Activated CD4-positive, CD25-positive, alpha-beta regulatory T cell treated with anti-CD3 and anti-CD28 coated beads, Interleukin-2, amount 50 U/mL, for 16 hours (primary cell): ENCODE measurements around the gene ADNP.

Experiments
- DNase-seq: peaks from one replicate; pipeline ENCODE4 v3.0.0-alpha.2; 2020; ENCODE audit warnings: low read depth, low spot score

The ADNP gene

GRCh38 chr20:50850721-50851286 lies 80.4 kb downstream of the ADNP start:
- no peak for DNase-seq

DNA sequence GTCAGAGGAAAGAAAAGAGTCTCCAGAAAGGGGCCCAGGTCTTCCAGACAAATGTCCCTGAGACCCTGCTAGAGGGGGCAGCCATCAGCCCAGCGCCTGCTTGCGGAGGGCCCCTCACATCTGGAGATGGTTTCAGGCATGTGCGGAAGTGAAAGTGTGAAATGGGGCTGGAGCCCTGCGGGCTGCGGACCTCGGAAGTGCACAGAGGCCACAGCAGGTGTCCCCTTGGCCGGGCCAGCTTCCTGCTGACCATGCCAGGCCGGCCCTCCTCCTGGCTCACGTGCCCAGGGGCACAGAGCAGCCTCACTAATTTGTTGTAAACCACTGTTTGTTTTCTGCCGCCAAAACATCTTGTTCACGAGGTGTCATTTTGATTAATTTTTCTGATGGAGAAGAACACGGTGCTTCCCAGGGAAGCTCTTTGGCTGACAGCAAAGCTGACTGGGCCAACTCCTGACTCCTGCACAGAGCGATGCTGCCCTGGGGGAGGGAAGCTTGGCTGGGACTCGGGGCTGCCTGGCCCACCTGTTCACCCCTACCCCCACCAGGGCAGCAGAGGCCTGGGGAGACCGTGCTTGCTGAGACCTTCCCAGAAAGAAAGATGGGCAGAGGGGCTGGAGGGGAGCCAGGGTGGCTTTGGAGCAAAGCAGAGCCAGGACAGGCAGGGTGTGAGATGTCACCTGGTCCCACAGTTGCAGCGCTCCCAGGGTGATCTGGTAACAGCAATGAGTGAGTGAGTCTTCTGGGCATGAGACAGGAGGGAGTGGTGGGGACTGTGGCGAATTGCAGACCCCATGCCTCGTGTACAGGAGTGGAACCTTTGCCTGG lies 82.2 kb downstream of the ADNP start:
- no peak for DNase-seq

DNA sequence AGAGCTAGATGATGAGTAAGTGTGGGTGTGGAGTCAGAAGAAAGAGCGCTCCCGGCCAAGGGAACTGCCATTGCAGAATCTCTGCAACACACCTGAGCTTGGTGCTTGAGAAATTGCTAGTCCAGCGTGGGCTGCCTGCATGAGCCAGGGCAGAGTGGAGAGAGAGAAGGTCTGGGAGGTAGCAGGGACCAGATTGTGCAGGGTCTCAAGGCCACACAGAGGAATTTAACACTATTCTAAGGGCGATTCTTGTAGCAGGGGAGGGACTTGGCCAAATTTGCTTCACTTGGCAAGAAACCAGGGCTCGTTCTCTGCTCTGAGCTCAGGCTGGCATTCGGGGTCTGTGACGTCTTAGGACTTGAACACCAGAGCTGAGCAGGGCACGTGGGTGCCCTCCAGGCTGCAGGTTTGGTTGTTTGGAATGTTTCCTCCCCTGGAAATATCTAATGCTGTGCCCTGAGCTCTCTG lies 82.9 kb downstream of the ADNP start:
- DNase-seq, result no peak

DNA sequence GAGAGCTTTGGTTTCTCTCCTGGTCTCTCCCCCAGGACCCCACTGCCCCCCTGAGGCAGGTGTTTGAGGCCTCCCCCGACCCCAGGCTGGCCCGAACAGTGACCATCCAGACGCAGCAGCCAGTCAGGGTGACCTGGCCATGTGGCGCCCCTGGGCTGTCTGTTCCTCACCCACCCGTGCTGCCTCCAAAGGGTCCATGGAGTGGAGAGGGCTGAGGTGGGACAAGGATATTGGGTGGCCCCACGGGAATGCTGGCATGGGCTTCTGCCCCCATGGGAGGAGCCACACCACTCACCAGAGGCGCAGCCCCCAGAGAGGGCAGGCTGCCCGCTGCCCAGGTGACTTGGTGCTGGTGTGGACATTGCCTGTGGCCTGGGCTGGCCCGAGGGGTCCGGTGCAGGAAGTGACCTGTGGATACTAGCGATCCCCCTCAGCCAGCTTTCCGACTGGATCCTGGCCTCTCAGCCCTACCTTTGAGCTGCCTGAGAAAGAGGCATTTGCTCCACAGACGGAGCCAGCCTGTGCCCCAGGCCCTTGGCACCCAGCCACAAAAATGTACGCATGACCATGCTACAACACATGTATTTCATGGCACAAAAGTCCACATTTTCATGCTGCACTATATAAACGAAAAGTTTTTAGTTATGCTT lies 85.5 kb downstream of the ADNP start:
- no peak for DNase-seq

DNA sequence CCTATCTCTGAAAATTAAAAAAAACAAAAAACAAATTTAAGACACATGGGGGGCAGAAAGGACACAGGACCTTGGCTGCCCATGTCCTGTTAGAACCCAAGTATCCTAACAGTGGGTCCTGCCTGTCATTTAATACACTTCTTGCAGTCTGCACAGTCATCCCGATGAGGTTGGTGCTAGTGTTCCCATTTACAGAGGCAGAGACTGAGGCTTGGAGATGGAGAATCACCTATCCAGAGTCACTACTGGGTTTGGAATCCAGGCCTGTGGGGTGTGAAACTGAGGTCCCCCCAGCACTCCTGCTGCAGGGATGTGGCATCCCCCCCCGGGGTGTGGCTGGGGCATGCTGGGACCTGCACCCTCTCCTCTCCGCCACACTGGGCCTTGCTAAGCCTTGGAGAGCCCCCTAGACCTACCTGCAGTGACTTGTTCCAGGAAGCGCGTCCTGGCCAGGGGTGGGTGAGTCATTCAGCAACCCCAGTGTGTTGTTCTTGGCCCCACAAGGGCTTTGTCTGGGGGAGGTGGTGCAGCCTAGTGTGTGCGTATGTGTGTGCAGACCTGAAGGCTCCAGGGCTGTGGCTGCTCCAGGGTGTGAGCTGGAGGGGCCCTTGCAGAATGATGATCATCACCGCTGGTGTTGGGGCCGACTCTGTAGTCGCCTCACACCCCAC lies 86.7 kb downstream of the ADNP start:
- DNase-seq, result no peak

DNA sequence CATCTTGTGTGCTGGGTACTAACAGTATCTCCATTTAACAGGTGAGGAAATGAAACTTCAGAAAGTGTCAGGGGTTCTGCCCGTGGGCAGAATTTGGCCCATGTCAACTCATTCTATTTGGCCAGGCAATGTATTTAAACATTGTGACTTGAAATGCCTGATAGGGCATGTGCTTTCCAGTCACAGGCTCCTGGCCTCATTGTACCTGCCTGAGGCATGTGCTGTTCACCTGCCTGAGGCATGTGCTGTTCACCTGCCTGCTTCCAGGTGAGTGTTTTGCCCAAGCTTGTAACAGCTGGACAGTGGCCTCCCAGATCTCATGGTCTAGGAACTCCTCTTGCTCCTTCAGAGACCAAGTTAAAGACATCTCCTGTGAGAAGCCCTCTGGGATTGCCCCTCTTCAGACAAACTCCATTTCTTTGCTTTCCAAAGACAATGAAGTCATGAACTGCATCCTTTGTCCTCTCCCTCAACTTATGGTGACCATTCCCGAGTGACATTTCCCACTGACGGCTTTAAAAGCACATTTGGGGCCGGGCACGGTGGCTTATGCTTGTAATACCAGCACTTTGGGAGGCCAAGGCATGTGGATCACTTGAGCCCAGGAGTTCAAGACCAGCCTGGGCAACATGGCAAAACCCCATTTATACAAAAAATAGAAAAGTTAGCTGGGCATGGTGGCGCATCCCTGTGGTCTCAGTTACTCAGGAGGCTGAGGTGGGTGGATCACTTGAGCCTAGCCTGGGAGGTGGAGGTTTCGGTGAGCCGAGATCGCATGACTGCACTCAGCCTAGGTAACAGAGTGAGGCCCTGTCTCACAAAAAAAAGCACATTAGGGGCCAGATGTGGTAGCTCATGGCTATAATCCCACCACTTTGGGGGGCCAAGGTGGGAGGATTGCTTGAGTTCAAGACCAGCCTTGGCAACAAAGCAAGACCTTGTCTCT lies 87.6 kb downstream of the ADNP start:
- no peak for DNase-seq

DNA sequence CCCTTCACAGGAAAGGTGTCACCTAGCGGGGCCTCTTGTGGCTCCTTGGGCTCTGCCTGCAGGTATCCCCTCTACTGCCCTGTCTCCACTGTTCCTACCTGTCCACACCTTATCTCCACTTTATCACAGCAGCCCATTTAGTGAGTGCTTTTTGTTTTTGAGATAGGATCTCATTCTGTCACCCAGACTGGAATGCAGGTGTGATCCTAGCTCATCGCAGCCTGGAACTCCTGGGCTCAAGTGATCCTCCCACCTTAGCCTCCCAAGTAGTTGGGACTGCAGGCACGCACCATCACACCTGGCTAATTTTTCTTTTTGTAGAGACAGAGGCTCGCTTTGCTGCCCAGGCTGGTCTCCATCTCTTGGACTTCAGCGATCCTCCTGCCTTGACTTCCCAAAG lies 88.4 kb downstream of the ADNP start:
- DNase-seq, result no peak
